ENCODE measurements around the gene RTKN. TPM values are rescaled to one million over a fixed set of nuclear protein-coding genes. Genes with fewer than 3 reads are reported as not detected.
"Not testable (repeated sequence)": the region's sequence is repeated elsewhere in the genome, so short reads cannot be mapped to it uniquely, and the experiment has no call there.

The RTKN gene
- total and polyA plus RNA-seq, 2 experiments from 2014 or later = 74.2 to 77.5 TPM

DNA sequence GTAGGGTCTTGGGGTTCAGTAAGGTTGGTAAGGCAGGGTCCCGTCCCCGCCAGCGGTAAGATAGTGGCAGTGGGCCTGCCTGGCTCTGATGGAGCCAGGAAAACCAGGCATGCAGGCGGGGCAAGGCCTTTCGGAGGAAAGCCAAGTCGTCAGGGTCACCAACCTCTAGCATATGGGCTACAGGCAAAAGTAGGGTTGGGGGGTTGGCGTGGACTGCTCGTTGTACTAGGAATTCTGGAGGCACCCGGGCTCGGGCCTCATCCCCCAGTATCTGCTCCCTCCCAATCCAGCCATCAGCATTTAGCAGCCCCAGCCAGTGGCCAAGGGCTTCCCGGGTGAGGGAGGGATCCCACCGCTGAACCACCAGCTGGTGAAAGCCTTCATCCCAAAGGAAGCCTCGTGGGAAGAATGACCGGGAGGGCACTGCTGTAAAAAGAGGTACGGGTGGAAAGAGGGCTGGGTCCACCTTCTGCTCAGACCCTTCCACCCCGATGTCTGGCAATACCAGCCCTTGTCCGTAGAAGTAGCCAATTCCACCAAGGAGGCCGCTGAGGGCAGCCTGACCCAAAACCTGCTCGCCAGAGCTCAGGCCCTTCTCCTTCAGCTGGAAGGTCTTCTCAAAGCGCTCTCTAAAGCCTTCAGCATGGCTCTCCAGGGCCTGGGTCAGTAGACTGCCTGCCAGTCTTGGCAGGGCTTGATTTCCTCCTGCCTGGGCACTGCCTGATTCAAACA lies 20.5 kb upstream of the RTKN start:
- WGBS (ENCODE audit: low lambda C conversion rate, missing lambda C conversion rate) = 97% methylated on average over 20 of the region's 20 CpGs
- Histone ChIP-seq H3K27ac (no peak overlapping the region), H3K4me3 (no peak overlapping the region)

GRCh38 chr2:74461187-74462053 lies 19.7 kb upstream of the RTKN start:
- Histone ChIP-seq H3K9me3 (ENCODE audit: low read depth) (no peaks in the 10 kb centered on the region), H4K20me1 (ENCODE audit: insufficient read depth, poor library complexity, severe bottlenecking) (no peaks in the 10 kb centered on the region), H3K36me3 (replicated peaks; ENCODE audit: insufficient read depth, low read depth) (no peaks in the 10 kb centered on the region), H3K9me2 (replicated peaks; ENCODE audit: insufficient read depth) (no peaks in the 10 kb centered on the region), H3K27me3 (no peaks in the 10 kb centered on the region), H3K4me2 (no peak overlapping the region), H2AFZ (no peak overlapping the region), H3K4me1 (ENCODE audit: insufficient read depth) (peaks cover 13% of the 10 kb centered on the region), H3K27ac (no peak overlapping the region), H3K4me3 (no peak overlapping the region), H3K79me2 (peaks cover 46% of the 10 kb centered on the region)
- 94% methylated on average over 27 of the region's 27 CpGs for WGBS (ENCODE audit: low lambda C conversion rate, missing lambda C conversion rate)
- no peak for TF ChIP-seq EZH2phosphoT487 (IDR thresholded peaks at IDR 0.05; ENCODE audit: low read depth, severe bottlenecking, unreplicated experiment)
- TF ChIP-seq EZH2 (IDR thresholded peaks at IDR 0.05; ENCODE audit: borderline replicate concordance) = no peak
- TF ChIP-seq, protein P1, sequence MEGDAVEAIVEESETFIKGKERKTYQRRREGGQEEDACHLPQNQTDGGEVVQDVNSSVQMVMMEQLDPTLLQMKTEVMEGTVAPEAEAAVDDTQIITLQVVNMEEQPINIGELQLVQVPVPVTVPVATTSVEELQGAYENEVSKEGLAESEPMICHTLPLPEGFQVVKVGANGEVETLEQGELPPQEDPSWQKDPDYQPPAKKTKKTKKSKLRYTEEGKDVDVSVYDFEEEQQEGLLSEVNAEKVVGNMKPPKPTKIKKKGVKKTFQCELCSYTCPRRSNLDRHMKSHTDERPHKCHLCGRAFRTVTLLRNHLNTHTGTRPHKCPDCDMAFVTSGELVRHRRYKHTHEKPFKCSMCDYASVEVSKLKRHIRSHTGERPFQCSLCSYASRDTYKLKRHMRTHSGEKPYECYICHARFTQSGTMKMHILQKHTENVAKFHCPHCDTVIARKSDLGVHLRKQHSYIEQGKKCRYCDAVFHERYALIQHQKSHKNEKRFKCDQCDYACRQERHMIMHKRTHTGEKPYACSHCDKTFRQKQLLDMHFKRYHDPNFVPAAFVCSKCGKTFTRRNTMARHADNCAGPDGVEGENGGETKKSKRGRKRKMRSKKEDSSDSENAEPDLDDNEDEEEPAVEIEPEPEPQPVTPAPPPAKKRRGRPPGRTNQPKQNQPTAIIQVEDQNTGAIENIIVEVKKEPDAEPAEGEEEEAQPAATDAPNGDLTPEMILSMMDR (IDR thresholded peaks at IDR 0.05; ENCODE audit: poor library complexity) = no peak
- no peak for DNase-seq (ENCODE audit: low spot score)

More for the DNA sequence above, 20.5 kb upstream of the RTKN start:
- Histone ChIP-seq H3K4me2 (no peak overlapping the region), H3K9me3 (ENCODE audit: low read depth) (no peaks in the 10 kb centered on the region), H2AFZ (no peak overlapping the region), H3K27me3 (no peaks in the 10 kb centered on the region), H3K4me1 (ENCODE audit: insufficient read depth) (peaks cover 7% of the 10 kb centered on the region), H3K79me2 (peaks cover 46% of the 10 kb centered on the region), H3K36me3 (replicated peaks; ENCODE audit: insufficient read depth, low read depth) (no peaks in the 10 kb centered on the region), H3K9me2 (replicated peaks; ENCODE audit: insufficient read depth) (no peaks in the 10 kb centered on the region), H4K20me1 (ENCODE audit: insufficient read depth, poor library complexity, severe bottlenecking) (no peaks in the 10 kb centered on the region)
- TF ChIP-seq EZH2 (IDR thresholded peaks at IDR 0.05; ENCODE audit: borderline replicate concordance) = no peak
- TF ChIP-seq EZH2phosphoT487 (IDR thresholded peaks at IDR 0.05; ENCODE audit: low read depth, severe bottlenecking, unreplicated experiment) = no peak
- TF ChIP-seq, protein P1 (IDR thresholded peaks at IDR 0.05; ENCODE audit: poor library complexity) = no peak
- no peak for DNase-seq (ENCODE audit: low spot score)

GRCh38 chr2:74460187-74460586 lies 18.4 kb upstream of the RTKN start:
- not testable (repeated sequence) for H3K9me3 ChIP-seq (ENCODE audit: low read depth); H2AFZ ChIP-seq; H3K4me3 ChIP-seq; H3K9me2 ChIP-seq (replicated peaks; ENCODE audit: insufficient read depth); DNase-seq (ENCODE audit: low spot score); H4K20me1 ChIP-seq (ENCODE audit: insufficient read depth, poor library complexity, severe bottlenecking); H3K36me3 ChIP-seq (replicated peaks; ENCODE audit: insufficient read depth, low read depth); H3K27me3 ChIP-seq; H3K27ac ChIP-seq
- Histone ChIP-seq H3K4me1 (ENCODE audit: insufficient read depth) (peaks cover 22% of the 10 kb centered on the region), H3K79me2 (peaks cover 47% of the 10 kb centered on the region), H3K4me2 (peak overlapping the region; percentile 82)
- 86% methylated on average over 10 of the region's 10 CpGs for WGBS (ENCODE audit: low lambda C conversion rate, missing lambda C conversion rate)

DNA sequence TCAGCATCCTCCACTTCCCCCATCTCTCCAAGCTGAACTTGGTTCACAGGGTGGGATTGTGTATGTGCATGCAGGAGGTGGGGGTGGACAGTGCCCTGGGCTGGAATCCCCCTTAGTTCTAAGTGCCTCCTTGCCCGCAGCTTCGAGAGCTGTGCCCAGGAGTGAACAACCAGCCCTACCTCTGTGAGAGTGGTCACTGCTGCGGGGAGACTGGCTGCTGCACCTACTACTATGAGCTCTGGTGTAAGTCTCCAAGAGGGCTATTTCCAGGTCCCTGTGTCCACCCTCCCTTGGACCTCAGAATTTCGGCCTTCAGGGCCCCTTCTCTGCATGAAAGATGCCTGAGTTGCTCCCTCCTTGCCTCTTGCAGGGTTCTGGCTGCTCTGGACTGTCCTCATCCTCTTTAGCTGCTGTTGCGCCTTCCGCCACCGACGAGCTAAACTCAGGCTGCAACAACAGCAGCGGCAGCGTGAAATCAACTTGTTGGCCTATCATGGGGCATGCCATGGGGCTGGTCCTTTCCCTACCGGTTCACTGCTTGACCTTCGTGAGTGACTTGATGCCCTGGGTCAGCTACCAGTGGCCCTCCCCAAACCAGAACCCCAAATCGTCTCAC lies 17.9 kb upstream of the RTKN start:
- H3K36me3 ChIP-seq (replicated peaks; ENCODE audit: insufficient read depth, low read depth); DNase-seq (ENCODE audit: low spot score); H3K4me3 ChIP-seq; H2AFZ ChIP-seq; H3K9me3 ChIP-seq (ENCODE audit: low read depth); H3K27me3 ChIP-seq; H4K20me1 ChIP-seq (ENCODE audit: insufficient read depth, poor library complexity, severe bottlenecking); H3K27ac ChIP-seq; H3K9me2 ChIP-seq (replicated peaks; ENCODE audit: insufficient read depth): not testable (repeated sequence)
- Histone ChIP-seq H3K79me2 (peaks cover 44% of the 10 kb centered on the region), H3K4me1 (ENCODE audit: insufficient read depth) (peaks cover 22% of the 10 kb centered on the region), H3K4me2 (peak overlapping the region; percentile 82)
- 86% methylated on average over 11 of the region's 13 CpGs for WGBS (ENCODE audit: low lambda C conversion rate, missing lambda C conversion rate)
